HEK293 (cell line): ENCODE measurements around the gene CCAR1.

ENCODE experiments used
- CTCF ChIA-PET: fragments of 350-600 bp; formaldehyde crosslinking; extraction: SDS; loops from one replicate; lab custom pipeline; 2021; ENCODE audit warnings: antibody characterized with exemption; lab: Yijun Ruan, JAX
- POLR2A ChIA-PET: fragments of 300-600 bp; formaldehyde crosslinking; extraction: SDS; loops from one replicate; lab custom pipeline; 2020; ENCODE audit warnings: antibody characterized with exemption, inconsistent platforms; lab: Yijun Ruan, JAX
- H3K27ac ChIP-seq: fragments of 200-500 bp; sonication (Bioruptor generic); 2 replicates; pipeline ENCODE4 v1.5.1; 2014; ENCODE audit warnings: low read depth, low read length, control low read depth, inconsistent platforms; ENCODE audit errors: extremely low read depth
- H3K36me3 ChIP-seq, 2 experiments: fragments of 200-500 bp in 1 of 2; sonication (Bioruptor generic) in 1 of 2; 1 replicate in 1 of 2; 2 replicates in 1 of 2; pipeline ENCODE4 v1.5.1; 2014 to 2017; ENCODE audit warnings: inconsistent platforms in 2 of 2, low read length in 2 of 2; ENCODE audit not compliant: control insufficient read depth in 2 of 2, insufficient read depth in 1 of 2
- H3K4me1 ChIP-seq: fragments of 200-500 bp; sonication (Bioruptor generic); 2 replicates; pipeline ENCODE4 v1.5.1; 2014; ENCODE audit warnings: mild to moderate bottlenecking, low read length, inconsistent platforms; ENCODE audit not compliant: control insufficient read depth, insufficient read depth
- H3K4me3 ChIP-seq: 2 replicates; pipeline ENCODE4 v1.5.1; 2011; ENCODE audit warnings: low read depth, mild to moderate bottlenecking, control low read depth, low read length, moderate library complexity
- H3K9me3 ChIP-seq: fragments of 200-500 bp; sonication (Bioruptor generic); 2 replicates; pipeline ENCODE4 v1.5.1; 2014; ENCODE audit warnings: low read depth, low read length, inconsistent platforms; ENCODE audit not compliant: control insufficient read depth, insufficient read depth
- FEZF1 ChIP-seq: fragments of 450-650 bp; formaldehyde crosslinking; IDR thresholded peaks from 2 replicates; pipeline ENCODE4 v1.5.1; 2016; ENCODE audit warnings: missing biosample characterization, missing genetic modification characterization
- GLI4 ChIP-seq: fragments of 450-650 bp; formaldehyde crosslinking; IDR thresholded peaks from 2 replicates; pipeline ENCODE4 v1.5.1; 2016; ENCODE audit warnings: missing biosample characterization, missing genetic modification characterization
- YY2 ChIP-seq: fragments of 450-650 bp; formaldehyde crosslinking; IDR thresholded peaks from 2 replicates; pipeline ENCODE4 v1.5.1; 2016; ENCODE audit warnings: missing biosample characterization, missing genetic modification characterization
- ZBTB17 ChIP-seq: fragments of 450-650 bp; formaldehyde crosslinking; IDR thresholded peaks from 2 replicates; pipeline ENCODE4 v1.5.1; 2016; ENCODE audit warnings: missing biosample characterization, missing genetic modification characterization
- ZBTB8A ChIP-seq: fragments of 450-650 bp; formaldehyde crosslinking; IDR thresholded peaks from 2 replicates; pipeline ENCODE4 v1.5.1; 2016; ENCODE audit warnings: missing biosample characterization, missing genetic modification characterization
- ZFP69B ChIP-seq: fragments of 450-650 bp; formaldehyde crosslinking; IDR thresholded peaks from 2 replicates; pipeline ENCODE4 v1.5.1; 2016; ENCODE audit warnings: missing biosample characterization, missing genetic modification characterization
- ZNF10 ChIP-seq: fragments of 450-650 bp; formaldehyde crosslinking; IDR thresholded peaks from 2 replicates; pipeline ENCODE4 v1.5.1; 2017; ENCODE audit warnings: missing biosample characterization, missing genetic modification characterization
- ZNF174 ChIP-seq: fragments of 450-650 bp; formaldehyde crosslinking; IDR thresholded peaks from 2 replicates; pipeline ENCODE4 v1.5.0; 2017; ENCODE audit warnings: missing biosample characterization, mild to moderate bottlenecking, missing genetic modification characterization
- ZNF175 ChIP-seq: fragments of 450-650 bp; formaldehyde crosslinking; IDR thresholded peaks from 2 replicates; pipeline ENCODE4 v1.5.1; 2016; ENCODE audit warnings: missing biosample characterization, missing genetic modification characterization
- ZNF184 ChIP-seq: fragments of 450-650 bp; IDR thresholded peaks from 2 replicates; pipeline ENCODE4 v1.5.1; 2018; ENCODE audit warnings: missing biosample characterization, mild to moderate bottlenecking, missing genetic modification characterization
- ZNF221 ChIP-seq: fragments of 450-650 bp; formaldehyde crosslinking; IDR thresholded peaks from 2 replicates; pipeline ENCODE4 v1.5.1; 2017; ENCODE audit warnings: missing biosample characterization, missing genetic modification characterization, borderline replicate concordance
- ZNF223 ChIP-seq: fragments of 450-650 bp; formaldehyde crosslinking; IDR thresholded peaks from 2 replicates; pipeline ENCODE4 v1.5.1; 2016; ENCODE audit warnings: missing biosample characterization, missing genetic modification characterization
- ZNF24 ChIP-seq: fragments of 450-650 bp; formaldehyde crosslinking; IDR thresholded peaks from 2 replicates; pipeline ENCODE4 v1.5.1; 2016; ENCODE audit warnings: missing biosample characterization, missing genetic modification characterization
- ZNF530 ChIP-seq: fragments of 450-650 bp; formaldehyde crosslinking; IDR thresholded peaks from 2 replicates; pipeline ENCODE4 v1.5.1; 2016; ENCODE audit warnings: low read depth, missing biosample characterization, missing genetic modification characterization
- ZNF544 ChIP-seq: fragments of 450-650 bp; formaldehyde crosslinking; IDR thresholded peaks from 2 replicates; pipeline ENCODE4 v1.5.0; 2017; ENCODE audit warnings: missing biosample characterization, missing genetic modification characterization
- ZNF558 ChIP-seq: fragments of 450-650 bp; formaldehyde crosslinking; IDR thresholded peaks from 2 replicates; pipeline ENCODE4 v1.5.1; 2016; ENCODE audit warnings: missing biosample characterization, missing genetic modification characterization
- ZNF629 ChIP-seq: fragments of 450-650 bp; formaldehyde crosslinking; IDR thresholded peaks from 2 replicates; pipeline ENCODE4 v1.5.1; 2017; ENCODE audit warnings: missing biosample characterization, missing genetic modification characterization
- ZNF830 ChIP-seq: fragments of 450-650 bp; IDR thresholded peaks from 2 replicates; pipeline ENCODE4 v1.5.0; 2018; ENCODE audit warnings: missing biosample characterization, missing genetic modification characterization, low read depth, mild to moderate bottlenecking, moderate library complexity
- ZSCAN23 ChIP-seq: fragments of 450-650 bp; formaldehyde crosslinking; IDR thresholded peaks from 2 replicates; pipeline ENCODE4 v1.5.1; 2016; ENCODE audit warnings: missing biosample characterization, missing genetic modification characterization
- TF ChIP-seq, protein P1 (sequence below): fragments of 450-650 bp; formaldehyde crosslinking; IDR thresholded peaks from 2 replicates; pipeline ENCODE4 v1.5.1; 2016; ENCODE audit warnings: missing biosample characterization, missing genetic modification characterization, low read depth
- TF ChIP-seq, protein P2 (sequence below): fragments of 450-650 bp; formaldehyde crosslinking; IDR thresholded peaks from 2 replicates; pipeline ENCODE4 v1.5.1; 2016; ENCODE audit warnings: missing biosample characterization, missing genetic modification characterization
- TF ChIP-seq, protein P3 (sequence below): fragments of 450-650 bp; formaldehyde crosslinking; IDR thresholded peaks from 2 replicates; pipeline ENCODE4 v1.5.1; 2016; ENCODE audit warnings: missing biosample characterization, missing genetic modification characterization, low read depth

Gene CCAR1

DNA sequence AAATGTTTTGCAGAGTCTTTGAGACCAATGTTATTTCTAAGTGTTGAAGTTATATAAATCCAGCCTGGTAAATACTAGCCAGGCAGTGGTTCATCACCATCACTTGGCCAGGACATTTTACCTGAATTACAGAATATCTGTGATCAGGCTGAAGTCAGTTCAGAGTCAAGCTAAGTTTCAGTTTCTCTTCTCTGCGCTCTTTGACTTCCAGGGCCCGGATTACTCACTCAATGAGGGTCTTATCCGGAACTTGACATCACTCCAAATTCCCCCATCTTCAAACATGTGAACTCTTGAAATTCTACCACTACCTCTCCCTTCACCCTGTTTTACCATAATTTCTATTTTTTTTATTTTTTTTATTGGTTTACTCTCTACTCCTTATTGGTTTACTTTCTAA is 36.6 kb upstream of the CCAR1 start:
- peaks cover 37 to 48% of the 10 kb centered on the region in 2 experiments for H3K36me3 ChIP-seq
- CTCF ChIA-PET, result no interaction called here

DNA sequence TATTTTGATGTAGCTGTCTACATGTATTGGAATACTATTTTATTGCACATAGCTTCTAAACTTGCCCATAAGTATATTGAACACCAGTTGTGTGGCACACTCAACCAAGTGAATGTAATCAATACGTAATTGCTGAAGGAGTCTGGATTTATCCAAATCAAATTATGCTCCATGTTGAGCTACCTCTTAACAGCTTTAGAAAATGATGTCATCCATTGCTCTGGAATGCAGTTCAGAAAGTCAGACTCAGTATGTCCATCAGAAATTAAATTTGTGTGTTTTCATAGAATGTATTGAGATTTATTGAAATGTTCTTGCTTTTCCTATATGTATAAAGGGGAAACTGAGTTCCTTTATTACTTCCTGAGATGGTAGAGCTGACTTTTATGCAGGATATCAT is 25.0 kb upstream of the CCAR1 start:
- H3K4me3 ChIP-seq, result no peak overlapping the region
- no peaks in the 10 kb centered on the region for H3K4me1 ChIP-seq
- no peak overlapping the region for H3K27ac ChIP-seq
- CTCF ChIA-PET, result interaction anchor here (0.6 kb wide), 1 partner anchor 146 kb away, joined by 3 read pairs; no protein-coding TSS in a partner anchor
- TF ChIP-seq ZBTB17 (tag by site-specific recombination), result peak; percentile 42; the same call in 1 of the 2 replicates
- TF ChIP-seq YY2 (tag by site-specific recombination), result no peak
- TF ChIP-seq ZSCAN23, result no peak
- TF ChIP-seq, protein P1, sequence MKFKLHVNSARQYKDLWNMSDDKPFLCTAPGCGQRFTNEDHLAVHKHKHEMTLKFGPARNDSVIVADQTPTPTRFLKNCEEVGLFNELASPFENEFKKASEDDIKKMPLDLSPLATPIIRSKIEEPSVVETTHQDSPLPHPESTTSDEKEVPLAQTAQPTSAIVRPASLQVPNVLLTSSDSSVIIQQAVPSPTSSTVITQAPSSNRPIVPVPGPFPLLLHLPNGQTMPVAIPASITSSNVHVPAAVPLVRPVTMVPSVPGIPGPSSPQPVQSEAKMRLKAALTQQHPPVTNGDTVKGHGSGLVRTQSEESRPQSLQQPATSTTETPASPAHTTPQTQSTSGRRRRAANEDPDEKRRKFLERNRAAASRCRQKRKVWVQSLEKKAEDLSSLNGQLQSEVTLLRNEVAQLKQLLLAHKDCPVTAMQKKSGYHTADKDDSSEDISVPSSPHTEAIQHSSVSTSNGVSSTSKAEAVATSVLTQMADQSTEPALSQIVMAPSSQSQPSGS, result peak; percentile 89
- TF ChIP-seq ZNF544 (tag by site-specific recombination), result no peak
- TF ChIP-seq, all 188 proteins: peak for 2
- POLR2A ChIA-PET, result no interaction called here
- Histone ChIP-seq H3K9me3 (no peaks in the 10 kb centered on the region), H3K36me3 (peaks cover 0 to 11% of the 10 kb centered on the region in 2 experiments; a peak in 1 of 3 replicates)

More for the DNA sequence above, 36.6 kb upstream of the CCAR1 start:
- TF ChIP-seq ZNF629 (tag by site-specific recombination) (no peak), ZNF175 (no peak), ZNF184 (tag by site-specific recombination) (no peak), ZNF174 (no peak)
- TF ChIP-seq, all 188 proteins: peak for 0
- Histone ChIP-seq H3K4me3 (no peak overlapping the region), H3K4me1 (no peaks in the 10 kb centered on the region), H3K27ac (no peak overlapping the region), H3K9me3 (no peaks in the 10 kb centered on the region)
- POLR2A ChIA-PET, result no interaction called here

DNA sequence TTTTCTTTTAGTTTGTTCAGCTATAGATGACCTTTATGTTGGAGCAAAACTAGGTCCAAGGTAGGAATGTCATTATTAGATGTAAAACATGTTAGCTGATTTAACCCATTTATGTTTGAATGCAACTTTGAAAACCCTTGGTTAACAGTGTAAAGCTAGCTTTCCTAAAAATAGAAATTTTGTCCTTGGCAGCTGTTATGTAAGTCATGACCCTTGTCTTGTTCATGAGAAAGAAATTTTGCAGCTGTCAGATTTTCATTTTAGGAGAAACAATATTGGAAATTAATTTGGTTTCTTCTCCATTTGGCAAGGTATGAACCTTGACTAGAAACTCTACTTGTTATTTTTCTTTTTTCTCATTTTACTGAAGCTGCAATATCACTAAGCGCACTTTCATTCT is 23.9 kb upstream of the CCAR1 start:
- ChIA-PET CTCF (interaction anchor here (0.7 kb wide), 1 partner anchor 1829 kb away, joined by 5 read pairs; no protein-coding TSS in a partner anchor), POLR2A (no interaction called here)
- TF ChIP-seq, protein P2, sequence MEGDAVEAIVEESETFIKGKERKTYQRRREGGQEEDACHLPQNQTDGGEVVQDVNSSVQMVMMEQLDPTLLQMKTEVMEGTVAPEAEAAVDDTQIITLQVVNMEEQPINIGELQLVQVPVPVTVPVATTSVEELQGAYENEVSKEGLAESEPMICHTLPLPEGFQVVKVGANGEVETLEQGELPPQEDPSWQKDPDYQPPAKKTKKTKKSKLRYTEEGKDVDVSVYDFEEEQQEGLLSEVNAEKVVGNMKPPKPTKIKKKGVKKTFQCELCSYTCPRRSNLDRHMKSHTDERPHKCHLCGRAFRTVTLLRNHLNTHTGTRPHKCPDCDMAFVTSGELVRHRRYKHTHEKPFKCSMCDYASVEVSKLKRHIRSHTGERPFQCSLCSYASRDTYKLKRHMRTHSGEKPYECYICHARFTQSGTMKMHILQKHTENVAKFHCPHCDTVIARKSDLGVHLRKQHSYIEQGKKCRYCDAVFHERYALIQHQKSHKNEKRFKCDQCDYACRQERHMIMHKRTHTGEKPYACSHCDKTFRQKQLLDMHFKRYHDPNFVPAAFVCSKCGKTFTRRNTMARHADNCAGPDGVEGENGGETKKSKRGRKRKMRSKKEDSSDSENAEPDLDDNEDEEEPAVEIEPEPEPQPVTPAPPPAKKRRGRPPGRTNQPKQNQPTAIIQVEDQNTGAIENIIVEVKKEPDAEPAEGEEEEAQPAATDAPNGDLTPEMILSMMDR (tag by site-specific recombination), result no peak
- TF ChIP-seq FEZF1, result no peak
- TF ChIP-seq YY2 (tag by site-specific recombination), result no peak
- TF ChIP-seq GLI4, result no peak
- no peak for TF ChIP-seq ZNF830 (tag by site-specific recombination)
- TF ChIP-seq ZNF530 (tag by site-specific recombination), result no peak
- TF ChIP-seq ZNF221, result no peak
- TF ChIP-seq ZNF558 (tag by site-specific recombination), result no peak
- TF ChIP-seq ZFP69B, result no peak
- no peak for TF ChIP-seq ZNF10 (tag by site-specific recombination)
- TF ChIP-seq ZNF24 (tag by site-specific recombination), result no peak
- TF ChIP-seq ZNF629 (tag by site-specific recombination), result no peak
- no peak for TF ChIP-seq ZBTB8A (tag by site-specific recombination)
- no peak for TF ChIP-seq ZNF223
- TF ChIP-seq, protein P3, sequence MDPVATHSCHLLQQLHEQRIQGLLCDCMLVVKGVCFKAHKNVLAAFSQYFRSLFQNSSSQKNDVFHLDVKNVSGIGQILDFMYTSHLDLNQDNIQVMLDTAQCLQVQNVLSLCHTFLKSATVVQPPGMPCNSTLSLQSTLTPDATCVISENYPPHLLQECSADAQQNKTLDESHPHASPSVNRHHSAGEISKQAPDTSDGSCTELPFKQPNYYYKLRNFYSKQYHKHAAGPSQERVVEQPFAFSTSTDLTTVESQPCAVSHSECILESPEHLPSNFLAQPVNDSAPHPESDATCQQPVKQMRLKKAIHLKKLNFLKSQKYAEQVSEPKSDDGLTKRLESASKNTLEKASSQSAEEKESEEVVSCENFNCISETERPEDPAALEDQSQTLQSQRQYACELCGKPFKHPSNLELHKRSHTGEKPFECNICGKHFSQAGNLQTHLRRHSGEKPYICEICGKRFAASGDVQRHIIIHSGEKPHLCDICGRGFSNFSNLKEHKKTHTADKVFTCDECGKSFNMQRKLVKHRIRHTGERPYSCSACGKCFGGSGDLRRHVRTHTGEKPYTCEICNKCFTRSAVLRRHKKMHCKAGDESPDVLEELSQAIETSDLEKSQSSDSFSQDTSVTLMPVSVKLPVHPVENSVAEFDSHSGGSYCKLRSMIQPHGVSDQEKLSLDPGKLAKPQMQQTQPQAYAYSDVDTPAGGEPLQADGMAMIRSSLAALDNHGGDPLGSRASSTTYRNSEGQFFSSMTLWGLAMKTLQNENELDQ (tag by site-specific recombination), result no peak
- TF ChIP-seq, all 188 proteins: peak for 0

More for the DNA sequence above, 23.9 kb upstream of the CCAR1 start:
- Histone ChIP-seq H3K4me3 (no peak overlapping the region), H3K4me1 (no peaks in the 10 kb centered on the region), H3K36me3 (peaks cover 0 to 3% of the 10 kb centered on the region in 2 experiments; a peak in 1 of 3 replicates), H3K27ac (no peak overlapping the region), H3K9me3 (no peaks in the 10 kb centered on the region)
